Measurements from ENCODE around the gene TBC1D3H. TPM values are rescaled to one million over a fixed set of nuclear protein-coding genes. Genes with fewer than 3 reads are reported as not detected.

Gene TBC1D3H
- total RNA-seq, 2 donors from 2014 or later = 0.97 TPM; not detected in 1

Other genes starting within 250 kb of the TBC1D3H start
- 10 to 100 TPM; 13.1 to 18.4 TPM for gene TBC1D3B, start 211.8 kb downstream of the TBC1D3H start, total RNA-seq
- gene CCL3L1, start 191.7 kb downstream of the TBC1D3H start, total RNA-seq = 1 to 10 TPM in 1 of 2 donors, under 1 TPM in 1; 0.35 to 2.0 TPM
- not detected for gene CCL4L2, start 177.4 kb downstream of the TBC1D3H start, total RNA-seq
- under 1 TPM in 1 of 2 donors, not detected in 1; 0.75 TPM for gene TBC1D3I, start 123.9 kb downstream of the TBC1D3H start, total RNA-seq
- not detected for gene TBC1D3G, start 64.6 kb downstream of the TBC1D3H start, total RNA-seq
- 10 to 100 TPM; 59.6 to 67.3 TPM for gene ZNHIT3, start 98.2 kb upstream of the TBC1D3H start, total RNA-seq
- 100 to 1,000 TPM; 133 to 154 TPM for gene MYO19, start 146.4 kb upstream of the TBC1D3H start, total RNA-seq
- gene PIGW, start 146.6 kb upstream of the TBC1D3H start, total RNA-seq = 10 to 100 TPM; 10.8 to 16.6 TPM
- gene GGNBP2, start 156.5 kb upstream of the TBC1D3H start, total RNA-seq = 10 to 100 TPM; 56.8 to 61.6 TPM
- 10 to 100 TPM; 25.5 to 28.5 TPM for gene DHRS11, start 203.4 kb upstream of the TBC1D3H start, total RNA-seq
- gene MRM1, start 213.1 kb upstream of the TBC1D3H start, total RNA-seq = 10 to 100 TPM; 10.7 to 11.4 TPM

All from endodermal cell (in vitro differentiated cells).